MG63 (cell line): Measurements from ENCODE around the gene WDCP. TPM values are rescaled to one million over a fixed set of nuclear protein-coding genes. Genes with fewer than 3 reads are reported as not detected.

Experiments used
- DNase-seq: peaks from one replicate; pipeline ENCODE4 v3.0.0-alpha.2; 2020
- H3K27me3 ChIP-seq: fragments of 250-450 bp; sonication (Bioruptor Pico); 2 replicates; pipeline ENCODE4 v1.5.1; 2020; ENCODE audit warnings: mild to moderate bottlenecking, moderate library complexity
- H3K36me3 ChIP-seq: fragments of 250-450 bp; sonication (Bioruptor Pico); 2 replicates; pipeline ENCODE4 v1.5.1; 2020; ENCODE audit warnings: mild to moderate bottlenecking, moderate library complexity
- H3K4me3 ChIP-seq: fragments of 250-450 bp; sonication (Bioruptor Pico); 2 replicates; pipeline ENCODE4 v1.5.1; 2020; ENCODE audit warnings: mild to moderate bottlenecking, moderate library complexity
- H3K9me3 ChIP-seq: fragments of 250-450 bp; sonication (Bioruptor Pico); 2 replicates; pipeline ENCODE4 v1.5.1; 2020; ENCODE audit warnings: mild to moderate bottlenecking, moderate library complexity
- total RNA-seq: library from RNA; depleted of rRNA; stranded (reverse); fragments of >200 nt; shearing (Covaris generic); gene quantifications from 2 replicates; pipeline ENCODE4 v1.2.3, GENCODE V29; 2014; ENCODE audit warnings: low replicate concordance; rRNA removed

Gene WDCP
- total RNA-seq, 1 experiment from 2014 or later = 12.2 TPM

GRCh38 chr2:23988371-23988770, 58.8 kb downstream of the WDCP start:
- Histone ChIP-seq H3K4me3 (no peak overlapping the region), H3K27me3 (no peaks in the 10 kb centered on the region), H3K36me3 (peaks cover 6% of the 10 kb centered on the region; the same call in 1 of the 2 replicates), H3K9me3 (no peaks in the 10 kb centered on the region)
- DNase-seq = no peak

Other genes starting within 250 kb of the WDCP start
- 2.9 and 4.5 TPM in 2 replicates for gene ATAD2B, start 120.3 kb downstream of the WDCP start, total RNA-seq
- 16.0 and 25.2 TPM in 2 replicates for gene UBXN2A, start 106.9 kb downstream of the WDCP start, total RNA-seq
- not detected in 2 replicates for gene MFSD2B, start 37.3 kb downstream of the WDCP start, total RNA-seq
- 5.1 TPM in 1 of 2 replicates, not detected in the other for gene FKBP1B, start 2.4 kb upstream of the WDCP start, total RNA-seq
- 264 and 301 TPM in 2 replicates for gene SF3B6, start 28.9 kb upstream of the WDCP start, total RNA-seq
- gene TP53I3, start 37.4 kb upstream of the WDCP start, total RNA-seq = 5.0 and 6.5 TPM in 2 replicates
- not detected in 2 replicates for gene PFN4, start 75.9 kb upstream of the WDCP start, total RNA-seq
- 1.4 and 2.4 TPM in 2 replicates for gene FAM228B, start 76.1 kb upstream of the WDCP start, total RNA-seq
- gene FAM228A, start 127.7 kb upstream of the WDCP start, total RNA-seq = not detected in 2 replicates